RCC 7860 (cell line): Measurements from ENCODE around the gene SUV39H1.
A peak's percentile ranks its signal among the peaks of the same experiment; 100 is the strongest.
"Not testable (repeated sequence)": the region's sequence is repeated elsewhere in the genome, so short reads cannot be mapped to it uniquely, and the experiment has no call there.

Experiments
- DNase-seq: peaks from one replicate; pipeline ENCODE4 v3.0.0-alpha.2; 2015; ENCODE audit warnings: low spot score
- FAIRE-seq: peaks from 2 replicates; lab custom pipeline; 2012; peaks lifted over from hg19 to GRCh38; lab: Jason Lieb, UNC

The SUV39H1 gene, protein sequence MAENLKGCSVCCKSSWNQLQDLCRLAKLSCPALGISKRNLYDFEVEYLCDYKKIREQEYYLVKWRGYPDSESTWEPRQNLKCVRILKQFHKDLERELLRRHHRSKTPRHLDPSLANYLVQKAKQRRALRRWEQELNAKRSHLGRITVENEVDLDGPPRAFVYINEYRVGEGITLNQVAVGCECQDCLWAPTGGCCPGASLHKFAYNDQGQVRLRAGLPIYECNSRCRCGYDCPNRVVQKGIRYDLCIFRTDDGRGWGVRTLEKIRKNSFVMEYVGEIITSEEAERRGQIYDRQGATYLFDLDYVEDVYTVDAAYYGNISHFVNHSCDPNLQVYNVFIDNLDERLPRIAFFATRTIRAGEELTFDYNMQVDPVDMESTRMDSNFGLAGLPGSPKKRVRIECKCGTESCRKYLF

DNA sequence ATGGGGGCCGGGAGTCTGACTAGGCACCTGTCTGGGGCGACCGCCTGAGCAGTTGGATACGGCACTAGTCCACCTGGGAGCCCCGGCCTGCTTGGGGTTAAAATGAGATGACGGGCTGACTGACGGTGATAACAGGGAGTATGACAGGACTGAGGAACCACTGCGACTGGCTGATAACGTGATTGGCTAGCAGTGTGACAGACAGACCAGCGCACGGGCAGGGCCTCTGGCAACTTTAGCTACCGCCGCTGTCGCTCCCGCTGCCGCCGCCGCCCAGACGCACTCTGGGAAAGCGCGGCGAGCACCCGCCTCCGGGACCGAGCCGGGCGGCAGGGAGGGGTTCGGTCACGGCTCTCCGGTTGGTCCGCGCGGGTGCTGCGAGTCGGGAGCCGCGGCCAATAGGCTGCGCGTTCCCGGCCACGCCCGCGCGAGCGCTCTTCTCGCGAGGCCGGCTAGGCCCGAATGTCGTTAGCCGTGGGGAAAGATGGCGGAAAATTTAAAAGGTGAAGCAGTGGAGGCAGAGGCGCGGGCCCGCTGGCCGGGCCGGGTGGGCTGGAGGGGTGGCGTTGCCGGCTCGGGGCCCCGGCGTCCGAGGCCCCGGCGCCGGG lies at the start of gene SUV39H1:
TSS of gene SUV39H1 (plus strand) at position 434 of the 608 bp plus-strand sequence. CDS start at position 485, 51 bp downstream.
- FAIRE-seq, result no peak
- DNase-seq, result peak; percentile 66

DNA sequence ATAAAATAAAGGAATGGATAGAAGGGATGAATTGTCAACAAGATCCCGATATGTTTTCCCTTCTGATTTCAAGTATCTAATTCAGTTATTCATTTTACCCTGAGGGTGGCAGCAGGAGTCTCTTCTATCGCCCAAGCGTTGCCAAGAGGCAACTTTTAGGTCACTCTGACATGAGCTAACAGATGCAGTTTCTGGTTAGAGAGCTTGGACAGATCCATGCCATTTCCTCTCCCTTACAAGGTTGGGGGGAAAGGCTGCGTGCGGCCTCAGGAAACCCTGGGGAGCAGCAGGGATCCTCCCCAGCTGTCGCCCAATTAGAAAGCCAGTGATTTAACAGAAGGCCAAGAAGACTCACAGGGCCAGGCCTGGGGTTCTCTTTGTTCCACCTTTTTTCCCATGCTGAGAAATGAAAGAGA lies 48.2 kb upstream of the SUV39H1 start:
- peak; percentile 54 for FAIRE-seq
- no peak for DNase-seq

DNA sequence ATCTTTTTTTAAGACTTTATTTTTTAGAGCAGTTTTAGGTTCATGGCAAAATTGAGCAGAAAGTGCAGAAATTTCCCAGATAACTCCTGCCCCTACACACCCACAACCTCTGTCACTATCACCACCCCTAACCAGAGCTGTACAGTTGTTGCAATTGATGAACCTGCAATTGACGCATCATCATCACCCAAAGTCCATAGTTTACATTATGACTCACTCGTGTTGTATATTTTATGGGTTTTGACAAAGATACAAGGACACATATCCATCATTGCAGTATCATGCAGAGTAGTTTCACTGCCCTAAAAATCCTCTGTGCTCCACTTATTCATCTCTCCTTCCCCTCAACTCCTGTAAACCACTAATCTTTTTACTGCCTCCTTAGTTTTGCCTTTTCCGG lies 47.4 kb upstream of the SUV39H1 start:
- FAIRE-seq (no peak), DNase-seq (no peak)

DNA sequence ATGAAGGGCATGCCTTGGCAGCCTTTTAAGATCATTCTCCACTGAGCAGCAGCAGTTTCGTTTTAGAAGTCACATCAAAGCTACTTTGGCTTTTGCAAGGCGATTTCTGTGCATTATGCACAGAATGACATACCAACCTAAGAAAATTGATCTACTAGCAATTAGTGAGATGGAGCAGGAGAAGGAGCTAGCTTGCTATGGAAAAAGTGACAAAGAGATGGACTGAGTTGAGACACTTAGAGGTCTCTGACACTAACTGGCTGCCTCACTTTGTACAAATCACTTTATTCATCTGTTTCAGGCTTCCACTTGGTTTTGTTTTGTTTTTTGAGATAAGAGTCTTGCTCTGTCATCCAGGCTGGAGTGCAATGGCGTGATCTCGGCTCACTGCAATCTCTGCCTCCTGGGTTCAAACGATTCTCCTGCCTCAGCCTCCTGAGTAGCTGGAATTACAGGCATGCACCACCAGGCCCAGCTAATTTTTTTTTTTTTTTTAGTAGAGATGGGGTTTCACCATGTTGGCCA lies 44.4 kb upstream of the SUV39H1 start:
- not testable (repeated sequence) for DNase-seq, FAIRE-seq

DNA sequence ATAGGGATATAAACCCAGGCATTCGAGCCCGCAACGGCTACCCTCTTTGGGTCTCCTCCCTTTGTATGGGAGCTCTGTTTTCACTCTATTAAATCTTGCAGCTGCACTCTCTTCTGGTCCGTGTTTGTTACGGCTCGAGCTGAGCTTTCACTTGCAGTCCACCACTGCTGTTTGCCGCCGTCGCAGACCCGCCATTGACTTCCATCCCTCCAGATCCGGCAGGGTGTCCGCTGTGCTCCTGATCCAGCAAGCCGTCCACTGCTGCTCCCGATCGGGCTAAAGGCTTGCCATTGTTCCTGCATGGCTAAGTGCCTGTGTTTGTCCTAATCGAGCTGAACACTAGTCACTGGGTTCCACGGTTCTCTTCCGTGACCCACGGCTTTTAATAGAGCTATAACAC lies 41.8 kb upstream of the SUV39H1 start:
- FAIRE-seq, DNase-seq: not testable (repeated sequence)

DNA sequence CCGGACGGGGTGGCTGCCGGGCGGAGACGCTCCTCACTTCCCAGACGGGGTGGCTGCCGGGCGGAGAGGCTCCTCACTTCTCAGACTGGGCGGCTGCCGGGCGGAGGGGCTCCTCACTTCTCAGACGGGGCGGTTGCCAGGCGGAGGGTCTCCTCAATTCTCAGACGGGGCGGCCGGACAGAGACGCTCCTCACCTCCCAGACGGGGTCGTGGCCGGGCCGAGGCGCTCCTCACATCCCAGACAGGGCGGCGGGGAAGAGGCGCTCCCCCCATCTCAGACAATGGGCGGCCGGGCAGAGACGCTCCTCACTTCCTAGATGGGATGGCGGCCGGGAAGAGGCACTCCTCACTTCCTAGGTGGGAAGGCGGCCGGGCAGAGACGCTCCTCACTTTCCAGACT lies 36.8 kb upstream of the SUV39H1 start:
- DNase-seq, FAIRE-seq: not testable (repeated sequence)

DNA sequence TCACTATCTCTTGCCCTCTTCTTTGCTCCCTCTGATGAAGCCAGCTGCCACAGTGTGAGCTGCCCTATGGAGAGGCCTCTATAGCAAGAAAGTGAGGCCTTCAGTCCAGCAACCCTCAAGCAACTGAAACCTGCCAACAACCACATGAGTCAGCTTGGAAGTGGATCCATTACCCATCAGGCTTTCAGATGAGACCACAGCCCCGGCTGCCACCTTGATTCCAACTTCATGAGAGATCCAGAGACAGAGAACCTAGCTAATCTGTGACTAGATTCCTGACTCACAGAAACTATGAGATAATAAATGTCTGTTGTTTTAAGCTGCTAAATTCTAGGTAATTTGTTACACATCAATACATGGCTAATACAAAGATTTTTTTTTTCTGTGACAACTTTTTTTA lies 33.3 kb upstream of the SUV39H1 start:
- DNase-seq, result no peak
- no peak for FAIRE-seq

DNA sequence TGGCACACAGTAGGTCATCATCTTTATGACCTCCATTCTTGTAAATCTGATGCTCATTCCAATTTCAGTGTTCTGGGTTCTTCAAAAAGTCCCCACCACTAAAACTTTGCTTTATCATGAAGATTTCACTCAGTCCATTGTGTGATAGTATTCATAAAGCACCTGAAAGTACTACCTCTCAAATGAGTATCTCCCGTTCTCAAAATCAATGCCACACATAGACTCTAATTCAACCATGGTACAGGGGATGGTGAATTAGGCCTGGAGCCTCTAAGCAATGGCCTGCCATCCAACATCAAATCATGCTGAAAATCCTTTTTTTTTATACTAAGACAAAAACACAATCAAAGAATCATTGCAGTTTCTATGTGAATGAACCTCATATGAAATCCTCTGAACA lies 32.4 kb upstream of the SUV39H1 start:
- no peak for FAIRE-seq
- no peak for DNase-seq

DNA sequence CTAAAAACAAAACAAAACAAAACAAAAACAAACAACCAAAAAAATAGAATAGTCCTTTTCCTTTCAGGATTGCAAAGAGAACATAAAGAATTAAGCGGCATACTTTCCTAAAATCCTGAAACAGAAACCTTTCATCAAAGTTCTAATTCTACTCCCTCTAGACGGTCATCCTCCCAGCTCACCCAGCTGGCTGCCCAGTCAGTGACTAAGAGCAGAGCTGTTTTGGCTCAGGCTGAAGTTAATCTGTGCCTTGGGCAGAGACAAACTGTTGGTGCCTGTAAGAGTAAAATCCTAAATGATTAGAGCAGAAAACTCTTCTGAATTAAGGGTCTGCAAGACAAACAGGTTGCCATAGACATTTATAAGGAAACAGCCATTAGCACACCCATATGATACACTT lies 30.5 kb upstream of the SUV39H1 start:
- FAIRE-seq (no peak), DNase-seq (no peak)

DNA sequence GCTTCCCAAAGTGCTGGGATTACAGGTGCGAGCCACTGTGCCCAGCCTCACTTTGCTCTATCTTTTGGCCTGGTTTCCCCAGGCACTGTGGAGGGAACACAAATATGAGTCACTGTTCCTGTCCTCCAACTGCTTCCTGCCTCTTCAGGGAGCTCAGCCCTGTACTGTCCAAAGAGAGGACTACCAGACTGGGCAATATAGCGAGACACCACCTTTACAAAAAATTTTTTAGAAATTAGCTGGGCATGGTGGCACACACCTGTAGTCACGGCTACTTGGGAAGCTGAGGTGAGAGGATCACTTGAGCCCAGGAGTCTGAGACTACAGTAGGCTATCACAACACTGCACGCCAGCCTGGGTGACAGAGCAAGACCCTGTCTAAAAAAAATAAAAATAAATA lies 29.9 kb upstream of the SUV39H1 start:
- no peak for FAIRE-seq
- DNase-seq, result no peak

DNA sequence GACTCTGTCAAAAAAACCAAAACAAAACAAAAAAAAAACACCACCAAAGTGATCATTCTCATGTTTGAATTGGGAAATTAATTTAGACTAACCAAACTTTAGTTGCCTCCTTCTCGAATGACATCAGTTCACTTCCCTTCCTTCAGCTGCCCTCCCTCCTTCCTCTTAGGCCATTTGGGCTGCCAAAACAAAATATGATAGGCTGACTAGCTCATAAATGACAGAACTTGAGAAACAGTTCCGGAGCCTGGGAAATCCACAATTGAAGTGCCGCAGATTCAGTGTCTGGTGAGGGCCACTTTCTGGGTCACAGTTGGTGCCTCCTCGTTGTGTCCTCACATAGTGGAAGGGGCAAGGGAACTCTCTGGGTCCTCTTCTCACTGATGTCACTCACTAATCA lies 29.0 kb upstream of the SUV39H1 start:
- FAIRE-seq (no peak), DNase-seq (no peak)

DNA sequence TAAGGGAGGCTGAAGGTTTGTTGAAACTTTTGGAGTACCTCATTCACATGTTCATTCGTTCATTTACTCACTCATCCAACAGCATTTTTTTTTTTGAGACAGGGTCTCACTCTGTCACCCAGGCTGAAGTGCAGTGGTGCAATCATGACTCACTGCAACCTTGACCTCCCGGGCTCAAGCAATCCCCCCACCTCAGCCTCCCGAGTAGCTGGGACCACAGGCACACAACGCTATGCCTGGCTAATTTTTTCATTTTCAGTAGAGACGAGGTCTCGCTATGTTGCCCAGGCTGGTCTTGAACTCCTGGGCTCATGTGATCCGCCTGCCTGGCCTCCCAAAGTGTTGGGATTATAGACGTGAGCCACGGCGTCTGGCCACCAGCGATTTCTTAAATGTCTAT lies 28.3 kb upstream of the SUV39H1 start:
- DNase-seq, result not testable (repeated sequence)

DNA sequence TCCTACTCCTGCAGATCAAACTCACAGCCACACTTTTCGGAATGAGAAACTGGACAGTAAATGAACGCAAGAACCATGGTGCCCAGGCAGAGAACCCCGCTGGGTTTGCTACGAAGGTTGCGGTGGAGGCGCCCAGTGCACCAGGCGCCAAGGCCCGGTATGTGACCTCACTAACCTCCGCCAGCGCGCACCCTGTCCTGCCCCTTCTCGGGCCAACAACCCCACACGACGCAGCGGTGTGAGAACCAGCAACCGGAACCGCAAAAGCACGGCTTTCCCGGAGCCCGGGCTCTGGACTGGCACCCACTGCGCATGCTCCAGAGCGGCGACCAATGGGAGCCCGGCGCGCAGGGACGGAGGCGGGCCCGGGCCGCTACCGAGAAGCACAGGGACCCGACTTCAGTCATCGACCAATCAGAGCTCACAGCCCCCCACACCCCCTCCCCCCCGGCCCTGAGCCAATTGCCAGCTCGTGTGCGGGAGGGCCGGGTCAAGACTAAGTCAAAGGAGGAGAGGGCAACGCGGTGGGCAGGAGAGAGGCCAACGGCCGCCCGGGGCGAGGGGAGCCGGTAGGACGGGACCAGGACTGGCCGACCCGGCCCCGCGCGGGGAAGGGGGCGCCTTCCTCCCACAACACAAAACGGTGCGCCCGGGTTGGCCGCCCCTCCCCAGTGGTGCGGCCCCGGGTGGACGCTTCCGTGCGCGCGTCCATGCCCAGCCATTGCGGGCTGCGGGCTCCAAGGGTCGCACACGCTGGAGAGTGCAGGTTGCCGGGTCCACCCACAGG lies 20.2 kb upstream of the SUV39H1 start:
- DNase-seq (peak; percentile 84), FAIRE-seq (peak; percentile 58)

More for the DNA sequence above, 28.3 kb upstream of the SUV39H1 start:
- FAIRE-seq, result not testable (repeated sequence)

DNA sequence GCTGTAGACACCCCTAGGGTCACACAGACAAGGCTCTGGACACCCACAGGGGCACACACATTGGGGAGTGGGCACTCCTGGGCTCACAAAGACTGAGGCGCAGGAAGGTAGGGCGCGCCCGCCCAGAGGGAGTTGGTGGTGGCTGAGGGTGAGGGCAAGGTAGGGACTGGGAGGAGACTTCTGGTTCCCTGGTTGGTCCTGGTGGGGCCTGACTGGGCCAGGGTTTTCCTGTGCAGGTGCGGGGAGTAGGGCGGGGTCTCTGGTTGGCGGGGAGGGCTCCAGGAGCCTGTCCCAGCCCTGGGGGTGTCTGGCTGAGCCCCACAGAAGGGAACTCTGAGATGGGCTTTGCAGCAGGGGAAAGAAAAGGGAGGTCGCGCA lies 19.7 kb upstream of the SUV39H1 start:
- DNase-seq (no peak), FAIRE-seq (no peak)

DNA sequence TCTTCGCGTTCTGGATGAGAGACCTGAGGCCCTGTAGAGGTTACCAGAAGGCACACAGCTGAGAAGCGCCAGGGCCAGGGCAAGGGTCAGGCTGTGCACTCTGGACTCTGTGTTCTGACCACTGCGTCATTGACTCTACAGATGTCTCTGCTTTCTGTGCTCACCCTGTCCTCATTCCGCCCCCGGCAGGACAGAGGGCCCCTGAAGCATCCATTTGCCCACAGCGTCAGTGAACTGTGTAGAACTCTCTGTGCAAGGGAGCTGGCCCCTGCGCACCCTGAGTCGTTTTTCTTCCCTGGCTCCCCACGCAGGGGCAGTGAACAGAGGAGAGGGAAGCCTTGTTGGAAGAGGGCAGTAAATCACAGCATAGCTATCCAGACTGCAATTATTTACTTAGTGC lies 19.0 kb upstream of the SUV39H1 start:
- FAIRE-seq (no peak), DNase-seq (no peak)

DNA sequence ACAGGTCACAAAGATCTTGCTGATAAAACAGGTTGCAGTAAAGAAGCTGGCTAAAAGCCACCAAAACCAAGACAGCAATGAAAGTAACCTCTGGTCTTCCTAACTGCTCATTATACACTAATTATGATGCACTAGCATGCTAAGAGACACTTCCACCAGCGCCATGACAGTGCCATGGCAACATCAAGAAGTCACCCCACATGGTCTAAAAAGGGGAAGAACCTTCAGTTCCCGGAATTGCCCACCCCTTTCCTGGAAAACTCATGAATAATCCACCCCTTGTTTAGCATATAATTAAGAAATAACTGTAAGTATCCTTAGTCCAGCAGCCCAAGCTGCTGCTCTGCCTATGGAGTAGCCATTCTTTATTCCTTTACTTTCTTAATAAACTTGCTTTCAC lies 16.1 kb upstream of the SUV39H1 start:
- not testable (repeated sequence) for FAIRE-seq, DNase-seq

DNA sequence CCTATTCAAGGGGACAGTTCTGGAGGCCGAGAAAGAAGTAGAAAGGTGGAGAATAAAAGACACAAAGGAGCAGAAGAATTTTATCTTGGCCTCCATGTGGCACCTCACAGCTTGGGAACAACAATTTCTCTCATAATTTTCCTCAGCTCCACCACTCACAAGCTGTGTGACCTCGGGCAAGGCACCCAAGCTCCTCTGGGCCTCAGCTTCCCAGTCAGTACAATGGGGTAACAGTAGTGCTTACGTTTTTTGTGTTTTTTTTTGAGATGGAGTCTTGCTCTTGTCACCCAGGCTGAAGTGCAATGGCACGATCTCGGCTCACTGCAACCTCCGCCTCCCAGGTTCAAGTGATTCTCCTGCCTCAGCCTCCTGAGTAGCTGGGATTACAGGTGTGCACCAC lies 15.6 kb upstream of the SUV39H1 start:
- not testable (repeated sequence) for DNase-seq, FAIRE-seq

DNA sequence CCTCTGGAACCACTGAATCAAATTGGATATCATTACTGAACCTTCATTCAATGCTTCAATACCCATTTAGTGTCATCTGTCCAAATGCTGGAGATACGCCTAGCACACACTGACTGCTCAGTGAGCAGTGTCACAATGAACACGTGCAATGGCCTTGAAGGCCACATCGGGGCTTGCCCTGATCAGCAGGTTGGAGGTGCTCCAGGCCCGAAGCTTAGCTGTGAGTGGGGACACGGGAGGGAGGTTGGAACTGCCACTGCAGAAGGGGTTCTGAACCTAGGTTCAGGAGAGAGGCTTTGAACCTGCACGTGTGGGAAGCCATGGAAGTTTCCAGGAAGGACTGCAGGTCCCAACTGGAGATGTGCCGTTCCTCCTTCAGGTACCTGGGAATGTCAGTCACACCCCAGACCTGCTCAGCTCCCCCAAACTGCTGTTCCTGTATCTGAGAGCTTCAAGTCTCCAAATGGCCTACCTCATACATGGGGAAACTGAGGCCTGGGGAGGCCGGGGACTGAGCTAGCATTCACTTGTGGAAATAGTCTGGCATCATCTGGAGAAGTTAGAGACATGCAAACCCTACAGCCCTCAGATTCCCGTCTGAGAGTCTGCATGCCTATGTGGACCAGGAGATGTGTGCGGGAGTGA lies 14.9 kb upstream of the SUV39H1 start:
- DNase-seq (no peak), FAIRE-seq (no peak)

DNA sequence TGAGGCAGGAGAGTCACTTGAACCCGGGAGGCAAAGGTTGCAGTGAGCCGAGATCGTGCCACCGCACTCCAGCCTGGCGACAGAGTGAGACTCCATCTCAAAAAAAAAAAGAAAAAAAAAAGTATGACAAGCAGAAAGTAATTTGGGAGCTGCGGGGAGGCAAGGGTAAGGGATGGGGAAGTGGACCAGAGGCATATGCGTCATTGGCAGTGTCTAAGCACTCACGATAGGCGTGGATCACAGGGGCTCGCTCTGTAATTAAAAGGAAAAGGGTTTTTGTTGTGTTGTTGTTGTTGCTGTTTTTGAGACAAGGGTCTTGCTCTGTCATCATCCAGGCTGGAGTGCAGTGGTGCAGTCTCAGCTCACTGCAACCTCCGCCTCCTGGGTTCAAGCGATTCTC lies 13.7 kb upstream of the SUV39H1 start:
- FAIRE-seq, DNase-seq: not testable (repeated sequence)

DNA sequence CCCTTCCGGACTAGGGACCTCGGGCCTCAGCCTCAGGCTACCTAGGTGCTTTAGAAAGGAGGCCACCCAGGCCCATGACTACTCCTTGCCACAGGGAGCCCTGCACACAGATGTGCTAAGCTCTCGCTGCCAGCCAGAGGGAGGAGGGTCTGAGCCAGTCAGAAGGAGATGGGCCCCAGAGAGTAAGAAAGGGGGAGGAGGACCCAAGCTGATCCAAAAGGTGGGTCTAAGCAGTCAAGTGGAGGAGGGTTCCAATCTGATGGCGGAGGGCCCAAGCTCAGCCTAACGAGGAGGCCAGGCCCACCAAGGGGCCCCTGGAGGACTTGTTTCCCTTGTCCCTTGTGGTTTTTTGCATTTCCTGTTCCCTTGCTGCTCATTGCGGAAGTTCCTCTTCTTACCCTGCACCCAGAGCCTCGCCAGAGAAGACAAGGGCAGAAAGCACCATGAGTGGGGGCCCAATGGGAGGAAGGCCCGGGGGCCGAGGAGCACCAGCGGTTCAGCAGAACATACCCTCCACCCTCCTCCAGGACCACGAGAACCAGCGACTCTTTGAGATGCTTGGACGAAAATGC lies 13.0 kb upstream of the SUV39H1 start, which contains the start of gene WAS:
TSS of gene WAS (plus strand) at position 389 of the 572 bp plus-strand sequence. CDS start at position 444, 55 bp downstream.
- DNase-seq (no peak), FAIRE-seq (no peak)
